HEK293T (cell line): ENCODE results near the gene FAM8A1.

ENCODE experiments used
- CTCF ChIA-PET: fragments of 350-600 bp; formaldehyde crosslinking; extraction: SDS; loops from one replicate; lab custom pipeline; 2021; ENCODE audit warnings: antibody characterized with exemption, inconsistent platforms; lab: Yijun Ruan, JAX
- POLR2A ChIA-PET: fragments of 350-600 bp; formaldehyde crosslinking; extraction: SDS; loops from one replicate; lab custom pipeline; 2020; ENCODE audit warnings: antibody characterized with exemption, inconsistent platforms; lab: Yijun Ruan, JAX
- DNase-seq: peaks from one replicate; pipeline ENCODE4 v3.0.0; 2012; ENCODE audit warnings: mixed read lengths; ENCODE audit errors: extremely low spot score
- ARNT ChIP-seq: fragments of 450-650 bp; IDR thresholded peaks from 2 replicates; pipeline ENCODE4 v1.6.1; 2017; ENCODE audit warnings: mild to moderate bottlenecking
- BHLHE40 ChIP-seq: fragments of 450-650 bp; IDR thresholded peaks from 2 replicates; pipeline ENCODE4 v1.6.1; 2016; ENCODE audit warnings: mild to moderate bottlenecking, moderate library complexity, borderline replicate concordance
- CTBP1 ChIP-seq: fragments of 450-650 bp; IDR thresholded peaks from 2 replicates; pipeline ENCODE4 v1.6.1; 2016; ENCODE audit warnings: borderline replicate concordance
- ELF4 ChIP-seq: fragments of 450-650 bp; IDR thresholded peaks from 2 replicates; pipeline ENCODE4 v1.6.1; 2017; ENCODE audit warnings: antibody characterized with exemption
- FOXA1 ChIP-seq: fragments of 450-650 bp; IDR thresholded peaks from 2 replicates; pipeline ENCODE4 v1.6.1; 2016; ENCODE audit warnings: mild to moderate bottlenecking
- FOXK2 ChIP-seq: fragments of 450-650 bp; IDR thresholded peaks from 2 replicates; pipeline ENCODE4 v1.6.1; 2016; ENCODE audit warnings: mild to moderate bottlenecking
- FOXM1 ChIP-seq: fragments of 450-650 bp; IDR thresholded peaks from 2 replicates; pipeline ENCODE4 v1.6.1; 2017; ENCODE audit warnings: mild to moderate bottlenecking, borderline replicate concordance
- HDGF ChIP-seq: fragments of 450-650 bp; IDR thresholded peaks from 2 replicates; pipeline ENCODE4 v1.6.1; 2017; ENCODE audit warnings: antibody characterized with exemption, borderline replicate concordance
- L3MBTL2 ChIP-seq: fragments of 450-650 bp; conservative IDR thresholded peaks from 2 replicates; pipeline ENCODE4 v1.6.1; 2016; ENCODE audit warnings: mild to moderate bottlenecking
- LEF1 ChIP-seq: fragments of 450-650 bp; IDR thresholded peaks from 2 replicates; pipeline ENCODE4 v1.6.1; 2017; ENCODE audit warnings: mild to moderate bottlenecking, borderline replicate concordance
- NFRKB ChIP-seq: fragments of 450-650 bp; IDR thresholded peaks from 2 replicates; pipeline ENCODE4 v1.6.1; 2016; ENCODE audit warnings: mild to moderate bottlenecking, moderate library complexity
- SP1 ChIP-seq: fragments of 450-650 bp; IDR thresholded peaks from 2 replicates; pipeline ENCODE4 v1.6.1; 2017
- SUZ12 ChIP-seq: fragments of 450-650 bp; IDR thresholded peaks from 2 replicates; pipeline ENCODE4 v1.6.1; 2016; ENCODE audit warnings: mild to moderate bottlenecking
- TARDBP ChIP-seq: fragments of 450-650 bp; IDR thresholded peaks from 2 replicates; pipeline ENCODE4 v1.6.1; 2016
- ZNF384 ChIP-seq: fragments of 450-650 bp; IDR thresholded peaks from 2 replicates; pipeline ENCODE4 v1.6.1; 2016
- TF ChIP-seq, protein P1 (sequence below): fragments of 450-650 bp; IDR thresholded peaks from 2 replicates; pipeline ENCODE4 v1.6.1; 2016

The FAM8A1 gene, protein sequence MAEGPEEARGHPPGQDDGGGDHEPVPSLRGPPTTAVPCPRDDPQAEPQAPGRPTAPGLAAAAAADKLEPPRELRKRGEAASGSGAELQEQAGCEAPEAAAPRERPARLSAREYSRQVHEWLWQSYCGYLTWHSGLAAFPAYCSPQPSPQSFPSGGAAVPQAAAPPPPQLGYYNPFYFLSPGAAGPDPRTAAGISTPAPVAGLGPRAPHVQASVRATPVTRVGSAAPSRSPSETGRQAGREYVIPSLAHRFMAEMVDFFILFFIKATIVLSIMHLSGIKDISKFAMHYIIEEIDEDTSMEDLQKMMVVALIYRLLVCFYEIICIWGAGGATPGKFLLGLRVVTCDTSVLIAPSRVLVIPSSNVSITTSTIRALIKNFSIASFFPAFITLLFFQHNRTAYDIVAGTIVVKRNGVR

DNA sequence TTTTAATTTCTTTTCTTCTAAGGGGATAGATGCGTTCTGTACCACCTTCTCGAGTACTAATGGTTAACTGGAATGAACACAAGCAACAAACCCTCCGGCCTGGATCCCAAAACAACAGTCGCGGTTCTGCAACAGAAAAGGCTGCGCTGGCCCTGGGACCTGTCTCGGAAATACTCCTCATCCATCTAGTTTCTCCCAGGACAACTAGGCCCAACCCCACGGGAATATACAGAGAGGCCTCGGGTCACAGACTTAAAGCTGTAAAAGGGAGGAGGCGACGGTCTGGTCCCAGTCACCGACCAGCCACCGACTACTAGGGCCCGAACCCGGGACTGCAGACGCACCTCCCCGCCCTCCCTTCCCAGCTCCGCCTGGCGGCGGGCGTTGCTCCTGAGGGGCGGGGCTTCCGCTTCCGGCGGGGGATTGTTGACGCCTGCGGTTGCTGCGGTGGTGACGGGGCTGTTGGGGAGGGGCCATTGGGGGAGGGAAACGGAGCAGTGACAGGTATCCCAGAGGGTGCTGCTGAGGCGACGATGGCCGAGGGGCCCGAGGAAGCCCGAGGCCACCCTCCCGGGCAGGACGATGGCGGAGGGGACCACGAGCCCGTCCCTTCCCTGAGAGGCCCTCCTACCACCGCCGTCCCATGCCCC lies at the start of gene FAM8A1:
FAM8A1 (plus strand) TSS at position 426 of the 650 bp plus-strand sequence; CDS start at position 534, 108 bp downstream.
- DNase-seq = peak; percentile 95
- ChIA-PET CTCF (interaction anchor here (1.2 to 1.9 kb wide), 2 partner anchors 102 to 205 kb away, joined by 4 read pairs; no protein-coding TSS in a partner anchor), POLR2A (interaction anchor here (0.6 to 2.4 kb wide), 12 partner anchors 9 to 409 kb away, joined by 3 to 14 read pairs (median 4); partner anchors contain the start of genes CAP2 and NUP153)
- no peak for TF ChIP-seq CTBP1
- TF ChIP-seq L3MBTL2 = peak; percentile 21; the same call in 1 of the 2 replicates
- peak; percentile 83; the same call in 1 of the 2 replicates for TF ChIP-seq HDGF
- TF ChIP-seq FOXM1 = peak; percentile 2; the same call in 1 of the 2 replicates
- TF ChIP-seq ZNF384 = no peak
- TF ChIP-seq, protein P1, sequence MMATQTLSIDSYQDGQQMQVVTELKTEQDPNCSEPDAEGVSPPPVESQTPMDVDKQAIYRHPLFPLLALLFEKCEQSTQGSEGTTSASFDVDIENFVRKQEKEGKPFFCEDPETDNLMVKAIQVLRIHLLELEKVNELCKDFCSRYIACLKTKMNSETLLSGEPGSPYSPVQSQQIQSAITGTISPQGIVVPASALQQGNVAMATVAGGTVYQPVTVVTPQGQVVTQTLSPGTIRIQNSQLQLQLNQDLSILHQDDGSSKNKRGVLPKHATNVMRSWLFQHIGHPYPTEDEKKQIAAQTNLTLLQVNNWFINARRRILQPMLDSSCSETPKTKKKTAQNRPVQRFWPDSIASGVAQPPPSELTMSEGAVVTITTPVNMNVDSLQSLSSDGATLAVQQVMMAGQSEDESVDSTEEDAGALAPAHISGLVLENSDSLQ = peak; percentile 70
- peak; percentile 35; the same call in 1 of the 2 replicates for TF ChIP-seq ELF4
- TF ChIP-seq SUZ12 = no peak
- TF ChIP-seq FOXA1 = no peak

GRCh38 chr6:17551383-17551958 lies 48.6 kb upstream of the FAM8A1 start:
- ChIA-PET CTCF (no interaction called here), POLR2A (no interaction called here)
- TF ChIP-seq FOXA1 (no peak), L3MBTL2 (no peak), FOXK2 (no peak), SP1 (no peak), CTBP1 (no peak), BHLHE40 (no peak)
- no peak for DNase-seq

GRCh38 chr6:17552861-17553260 lies 47.2 kb upstream of the FAM8A1 start:
- TF ChIP-seq FOXM1 (no peak), HDGF (no peak), L3MBTL2 (no peak), CTBP1 (no peak), NFRKB (no peak), TARDBP (no peak), ZNF384 (no peak), ELF4 (no peak), FOXK2 (no peak), SUZ12 (no peak), SP1 (no peak), BHLHE40 (no peak)
- TF ChIP-seq, protein P1 = no peak
- no peak for DNase-seq
- POLR2A ChIA-PET = no interaction called here
- CTCF ChIA-PET = no interaction called here

- POLR2A ChIA-PET = no interaction called here
- DNase-seq = no peak
Measured at GRCh38 chr6:17556014-17556413, 44.1 kb upstream of the FAM8A1 start.

GRCh38 chr6:17562636-17563035 lies 37.5 kb upstream of the FAM8A1 start:
- CTCF ChIA-PET = no interaction called here
- POLR2A ChIA-PET = no interaction called here
- no peak for TF ChIP-seq FOXA1
- TF ChIP-seq ARNT = no peak
- TF ChIP-seq SP1 = no peak
- no peak for TF ChIP-seq LEF1
- no peak for TF ChIP-seq SUZ12
- no peak for TF ChIP-seq FOXM1
- no peak for TF ChIP-seq L3MBTL2
- TF ChIP-seq ZNF384 = no peak
- no peak for TF ChIP-seq BHLHE40
- no peak for TF ChIP-seq NFRKB
- TF ChIP-seq, protein P1 = no peak
- no peak for TF ChIP-seq CTBP1
- TF ChIP-seq FOXK2 = no peak
- no peak for TF ChIP-seq ELF4
- no peak for TF ChIP-seq HDGF
- TF ChIP-seq TARDBP = no peak
- no peak for DNase-seq

More at GRCh38 chr6:17556014-17556413, 44.1 kb upstream of the FAM8A1 start:
- TF ChIP-seq L3MBTL2 (no peak), TARDBP (no peak), ELF4 (no peak), ARNT (no peak), SUZ12 (no peak), FOXA1 (no peak), NFRKB (no peak), SP1 (no peak), FOXM1 (no peak), FOXK2 (no peak), BHLHE40 (no peak), CTBP1 (no peak), LEF1 (no peak), HDGF (no peak), ZNF384 (no peak)
- TF ChIP-seq, protein P1 = no peak
- CTCF ChIA-PET = interaction anchor here (0.7 kb wide), 1 partner anchor 355 kb away, joined by 3 read pairs; no protein-coding TSS in a partner anchor
